Esophagus (tissue), 2 donors: ENCODE results near the gene LAPTM4A. TPM values are rescaled to one million over a fixed set of nuclear protein-coding genes. Genes with fewer than 3 reads are reported as not detected.
"Not testable (repeated sequence)": the region's sequence is repeated elsewhere in the genome, so short reads cannot be mapped to it uniquely, and the experiment has no call there.

Source experiments
- H3K27ac ChIP-seq, 2 donors: one replicate each; pipeline ENCODE4 v1.5.1; 2013; ENCODE audit warnings: low read depth in 2 of 2, mild to moderate bottlenecking in 2 of 2, inconsistent platforms in 1 of 2, low read length in 1 of 2, moderate library complexity in 1 of 2
- H3K27me3 ChIP-seq, 2 donors: one replicate each; pipeline ENCODE4 v1.6.1; 2013; ENCODE audit warnings: low read length in 2 of 2, control low read depth in 1 of 2, mild to moderate bottlenecking in 1 of 2; ENCODE audit not compliant: insufficient read depth in 2 of 2, control insufficient read depth in 1 of 2
- H3K36me3 ChIP-seq, 2 donors: one replicate each; pipeline ENCODE4 v1.6.1; 2013; ENCODE audit warnings: low read length in 1 of 2; ENCODE audit not compliant: control insufficient read depth in 2 of 2, insufficient read depth in 2 of 2
- H3K4me1 ChIP-seq, 2 donors: one replicate each; pipeline ENCODE4 v1.6.1; 2013; ENCODE audit warnings: low read length in 1 of 2; ENCODE audit not compliant: control insufficient read depth in 2 of 2, insufficient read depth in 2 of 2
- H3K4me3 ChIP-seq, 2 donors: one replicate each; pipeline ENCODE4 v1.5.1; 2013; ENCODE audit warnings: low read length in 2 of 2, mild to moderate bottlenecking in 2 of 2, low read depth in 1 of 2, moderate library complexity in 1 of 2
- H3K9me3 ChIP-seq, 2 donors: one replicate each; pipeline ENCODE4 v1.6.1; 2013; ENCODE audit warnings: mild to moderate bottlenecking in 2 of 2, low read depth in 1 of 2, low read length in 1 of 2, moderate library complexity in 1 of 2; ENCODE audit not compliant: control insufficient read depth in 2 of 2, insufficient read depth in 1 of 2
- WGBS, 2 donors: extraction: QIAGEN DNeasy Blood & Tissue Kit; methylation state at CpG; one replicate each; pipeline ENCODE4 v1.1.7; 2013; 5-methylcytosine and 5-hydroxymethylcytosine counted together
- polyA plus RNA-seq, 2 donors: library from polyadenylated mRNA; stranded (reverse); fragments of 200-250 nt; gene quantifications; one replicate each; pipeline ENCODE4 v1.2.3, GENCODE V29; 2013
- donor health status: healthy with polysubstance abuse.
- donor health status: Bipolar disorder and iron deficiency.

Gene LAPTM4A
- polyA plus RNA-seq, 2 donors, result 57.7 to 148 TPM

DNA sequence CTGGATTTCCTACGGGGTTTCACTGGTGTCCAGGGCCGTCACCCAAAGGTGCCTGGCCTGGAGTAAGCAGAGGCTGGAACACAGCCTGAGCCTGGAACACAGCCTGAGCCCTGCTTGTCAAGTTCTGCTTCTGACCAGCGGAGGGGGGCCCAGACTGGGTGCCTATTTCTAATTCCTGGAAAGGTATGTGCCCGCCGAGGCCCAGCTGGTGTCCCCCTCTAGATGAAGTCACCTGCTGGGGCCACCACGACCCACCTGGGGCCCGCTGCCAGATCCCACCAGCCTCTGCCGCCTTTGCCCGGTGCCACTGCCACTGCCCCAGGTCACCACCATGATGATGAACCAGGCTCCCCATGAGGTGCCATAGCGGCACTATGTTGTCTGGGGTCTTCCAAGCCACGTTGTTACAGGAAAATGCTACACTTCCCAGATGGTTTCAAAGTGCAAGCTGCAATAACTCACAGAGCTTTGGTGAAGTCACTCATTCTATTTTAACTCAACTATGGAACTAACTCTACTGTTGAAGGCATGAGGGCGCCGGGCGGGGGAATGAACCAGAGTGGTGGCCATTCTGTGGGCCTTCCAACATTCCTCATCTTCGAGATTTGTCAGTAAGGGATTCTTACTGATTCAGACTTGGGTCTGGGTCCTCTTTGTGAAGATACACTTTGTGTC is 40.9 kb upstream of the LAPTM4A start:
- no peaks in the 10 kb centered on the region for H3K9me3 ChIP-seq
- H3K36me3 ChIP-seq, result no peaks in the 10 kb centered on the region
- no peaks in the 10 kb centered on the region for H3K27me3 ChIP-seq
- no peak overlapping the region for H3K4me3 ChIP-seq
- 72 to 78% methylated on average over 15 of the region's 15 CpGs for WGBS, 2 donors
- H3K27ac ChIP-seq, result peak overlapping the region in 1 of 2 donors; percentile 56
- peaks cover 0 to 13% of the 10 kb centered on the region in 2 donors for H3K4me1 ChIP-seq

DNA sequence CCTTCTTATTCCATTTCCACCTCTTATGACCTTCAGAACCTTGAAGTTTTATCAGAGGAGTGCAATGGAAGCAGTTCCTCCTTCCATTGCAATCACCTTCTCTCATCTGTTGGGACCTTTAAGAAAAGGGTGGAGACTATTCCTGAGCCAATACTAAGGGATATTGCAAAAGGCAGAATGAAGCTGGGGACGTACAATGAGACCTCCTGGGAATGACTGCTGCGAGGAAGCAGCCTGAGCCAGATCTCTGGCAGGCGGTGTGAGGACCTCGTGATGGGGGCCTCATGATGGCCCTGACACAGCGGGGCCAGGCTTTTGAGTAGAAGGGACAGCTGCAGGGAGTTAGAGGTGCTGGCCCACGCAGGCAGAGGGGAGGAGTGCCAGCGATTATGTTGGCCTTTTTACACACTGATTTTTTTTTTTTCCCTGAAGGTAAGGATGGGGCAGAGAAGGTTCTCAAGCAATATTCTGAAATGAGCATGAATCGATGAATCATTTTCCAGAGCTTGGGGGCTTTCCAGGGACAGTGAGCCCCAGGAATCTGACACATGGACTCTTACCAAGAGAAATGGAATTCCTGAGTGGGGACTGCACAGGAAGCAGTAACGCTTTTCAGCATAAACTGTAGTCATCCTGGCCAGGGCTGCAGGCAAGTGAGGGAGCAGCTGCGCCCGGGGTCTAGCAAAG is 40.0 kb upstream of the LAPTM4A start:
- Histone ChIP-seq H3K27ac (peak overlapping the region; percentile 15 to 71), H3K27me3 (no peaks in the 10 kb centered on the region), H3K36me3 (no peaks in the 10 kb centered on the region), H3K4me3 (no peak overlapping the region), H3K4me1 (peaks cover 0 to 13% of the 10 kb centered on the region in 2 donors), H3K9me3 (no peaks in the 10 kb centered on the region)
- WGBS, 2 donors, result 18 to 42% methylated on average over 11 of the region's 11 CpGs

DNA sequence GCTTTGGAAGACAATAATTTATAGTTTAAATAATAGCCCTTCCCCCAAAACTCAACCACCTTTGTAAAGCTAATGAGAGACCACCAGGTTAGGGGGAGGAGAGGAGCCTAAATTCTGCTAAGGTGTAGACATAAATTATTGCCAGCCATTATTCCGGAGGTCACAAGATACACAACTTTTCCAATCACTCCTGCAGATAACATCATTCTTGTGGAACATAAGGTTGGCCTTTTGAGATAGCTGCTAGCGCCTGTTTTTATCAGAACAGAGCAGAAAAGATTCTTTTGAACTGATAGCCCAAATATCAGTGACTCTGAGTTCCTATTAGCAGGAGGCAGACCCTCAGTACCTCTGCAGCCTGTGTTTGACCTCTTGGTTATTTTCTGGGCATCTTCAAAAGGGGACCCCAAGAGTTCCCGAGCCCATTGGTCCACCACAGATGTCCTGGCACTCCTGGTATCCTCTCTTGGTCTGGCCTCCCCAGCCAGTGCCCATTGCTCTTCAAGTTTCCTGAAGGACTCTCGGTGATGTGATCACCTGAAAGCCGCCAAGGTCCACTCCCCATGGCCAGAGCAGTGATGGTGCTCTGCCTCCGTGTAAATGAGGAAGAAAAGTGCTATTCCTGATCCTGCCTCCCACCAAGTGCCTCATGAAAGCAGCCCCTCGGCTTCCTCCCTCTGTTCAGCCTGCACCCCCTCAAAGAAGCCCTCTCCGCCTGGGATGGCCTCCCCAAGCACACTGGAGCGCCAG is 38.5 kb upstream of the LAPTM4A start:
- no peaks in the 10 kb centered on the region for H3K9me3 ChIP-seq
- H3K27ac ChIP-seq, result no peak overlapping the region
- no peak overlapping the region for H3K4me3 ChIP-seq
- no peaks in the 10 kb centered on the region for H3K36me3 ChIP-seq
- WGBS, 2 donors, result 92 to 93% methylated on average over 9 of the region's 9 CpGs
- H3K4me1 ChIP-seq, result peaks cover 0 to 13% of the 10 kb centered on the region in 2 donors
- no peaks in the 10 kb centered on the region for H3K27me3 ChIP-seq

DNA sequence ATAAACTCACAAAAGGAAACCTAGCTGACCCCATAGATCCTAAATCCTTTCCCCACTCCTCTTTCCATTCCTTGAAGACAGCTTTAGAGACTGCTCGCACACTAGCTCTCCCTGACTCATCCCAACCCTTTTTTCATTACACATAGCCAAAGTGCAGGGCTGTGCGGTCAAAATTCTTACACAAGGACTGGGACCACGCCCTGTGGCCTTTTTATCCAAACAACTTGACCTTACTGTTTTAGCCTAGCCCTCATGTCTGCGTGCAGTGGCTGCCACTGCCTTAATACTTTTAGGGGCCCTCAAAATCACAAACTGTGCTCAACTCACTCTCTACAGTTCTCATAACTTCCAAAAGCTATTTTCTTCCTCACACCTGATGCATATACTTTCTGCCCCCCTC is 34.5 kb upstream of the LAPTM4A start:
- WGBS, 2 donors, result 80 to 81% methylated on average over 4 of the region's 4 CpGs
- H3K4me3 ChIP-seq, result not testable (repeated sequence)

DNA sequence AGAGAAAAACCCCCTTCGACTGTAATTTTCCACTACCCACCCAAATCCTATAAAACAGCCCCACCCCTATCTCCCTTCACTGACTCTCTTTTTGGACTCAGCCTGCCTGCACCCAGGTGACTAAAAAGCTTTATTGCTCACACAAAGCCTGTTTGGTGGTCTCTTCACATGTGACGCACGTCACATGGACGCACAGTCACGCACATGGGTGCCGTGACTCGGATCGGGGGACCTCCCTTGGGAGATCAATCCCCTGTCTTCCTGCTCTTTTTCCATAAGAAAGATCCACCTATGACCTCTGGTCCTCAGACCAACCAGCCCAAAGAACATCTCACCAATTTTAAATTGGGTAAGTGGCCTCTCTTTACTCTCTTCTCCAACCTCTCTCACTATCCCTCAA is 31.4 kb upstream of the LAPTM4A start:
- not testable (repeated sequence) for H3K9me3 ChIP-seq, H3K36me3 ChIP-seq, H3K4me1 ChIP-seq, H3K4me3 ChIP-seq, H3K27me3 ChIP-seq, H3K27ac ChIP-seq
- WGBS, 2 donors, result 94 to 96% methylated on average over 8 of the region's 8 CpGs

More for the DNA sequence above, 34.5 kb upstream of the LAPTM4A start:
- H3K36me3 ChIP-seq, H3K4me1 ChIP-seq, H3K27me3 ChIP-seq, H3K27ac ChIP-seq, H3K9me3 ChIP-seq: not testable (repeated sequence)

DNA sequence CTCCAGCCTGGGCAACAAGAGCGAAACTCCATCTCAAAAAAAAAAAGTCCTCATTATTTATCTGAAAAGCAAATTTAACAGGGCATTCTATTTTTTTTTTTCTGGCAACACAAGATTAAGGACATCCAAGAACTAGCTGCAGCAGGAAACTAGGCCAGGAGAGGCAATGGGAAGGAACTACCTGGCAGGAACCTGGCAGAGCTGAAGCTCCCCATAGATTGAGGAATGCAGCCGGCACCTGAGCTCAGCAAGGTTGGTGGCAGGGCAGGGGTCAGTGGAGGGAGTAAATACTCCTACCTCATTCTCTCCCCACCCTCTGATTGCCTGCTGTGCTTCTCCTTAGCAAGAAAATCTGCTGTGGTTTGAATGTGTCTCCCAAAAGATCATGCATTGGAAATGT is 30.4 kb upstream of the LAPTM4A start:
- 65 to 67% methylated on average over 2 of the region's 2 CpGs for WGBS, 2 donors
- H3K36me3 ChIP-seq, result no peaks in the 10 kb centered on the region
- no peak overlapping the region for H3K27ac ChIP-seq
- no peak overlapping the region for H3K4me3 ChIP-seq
- H3K4me1 ChIP-seq, result peaks cover 0 to 4% of the 10 kb centered on the region in 2 donors
- H3K9me3 ChIP-seq, result peaks cover 0 to 2% of the 10 kb centered on the region in 2 donors
- H3K27me3 ChIP-seq, result no peaks in the 10 kb centered on the region

DNA sequence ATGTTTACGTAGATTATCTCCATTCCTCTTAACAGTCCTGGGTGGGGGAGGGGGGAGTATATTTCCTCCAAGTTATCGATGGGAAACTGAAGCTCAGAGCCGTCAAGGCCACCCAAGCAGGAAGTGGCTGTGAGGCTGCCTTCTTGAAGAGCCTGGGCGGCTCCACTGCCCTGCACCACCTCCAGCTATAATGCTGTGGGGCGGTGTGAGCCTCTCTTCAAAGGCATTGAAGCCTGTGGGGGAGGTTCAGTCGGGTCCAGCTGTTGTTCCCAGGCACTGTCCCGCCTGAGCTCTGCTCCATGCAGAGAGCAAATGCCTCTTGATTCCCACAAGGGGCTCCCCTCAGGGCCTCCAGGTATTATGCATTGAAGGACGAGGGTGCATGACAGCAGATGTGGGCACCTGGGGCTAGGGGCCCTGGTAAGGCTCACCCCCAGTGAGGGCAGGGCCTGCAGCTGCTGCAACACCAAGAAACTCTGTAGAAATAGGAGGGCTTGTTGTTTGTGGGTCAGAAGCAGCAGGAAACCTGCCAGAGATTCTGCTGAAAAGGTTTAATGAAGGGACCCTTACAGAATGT is 29.5 kb upstream of the LAPTM4A start:
- Histone ChIP-seq H3K4me3 (no peak overlapping the region), H3K27ac (no peak overlapping the region), H3K27me3 (no peaks in the 10 kb centered on the region), H3K36me3 (no peaks in the 10 kb centered on the region), H3K4me1 (peaks cover 0 to 4% of the 10 kb centered on the region in 2 donors), H3K9me3 (peaks cover 0 to 4% of the 10 kb centered on the region in 2 donors)
- 66 to 74% methylated on average over 8 of the region's 8 CpGs for WGBS, 2 donors

DNA sequence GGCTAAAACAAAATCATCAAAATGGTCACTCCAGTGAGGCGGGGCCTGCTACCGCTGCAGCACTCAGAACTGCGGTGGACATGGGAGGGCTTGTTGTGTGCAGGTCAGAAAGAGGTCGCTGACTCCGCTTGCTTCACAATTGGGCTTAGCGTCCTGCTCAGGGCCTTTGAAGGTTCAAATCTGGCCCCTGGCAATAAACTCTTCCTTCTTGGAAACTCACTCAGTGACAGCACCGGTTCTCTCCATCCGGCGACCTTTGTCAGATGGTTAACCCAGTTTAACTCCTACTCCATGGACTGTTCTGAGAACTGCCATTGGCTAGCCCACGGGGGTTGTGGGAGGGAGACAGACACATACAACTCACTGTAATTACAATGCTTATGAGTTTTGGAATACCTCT is 29.0 kb upstream of the LAPTM4A start:
- H3K9me3 ChIP-seq, result peaks cover 0 to 4% of the 10 kb centered on the region in 2 donors
- no peaks in the 10 kb centered on the region for H3K36me3 ChIP-seq
- H3K27me3 ChIP-seq, result no peaks in the 10 kb centered on the region
- 86 to 87% methylated on average over 10 of the region's 10 CpGs for WGBS, 2 donors
- no peak overlapping the region for H3K27ac ChIP-seq
- peaks cover 0 to 4% of the 10 kb centered on the region in 2 donors for H3K4me1 ChIP-seq
- no peak overlapping the region for H3K4me3 ChIP-seq

DNA sequence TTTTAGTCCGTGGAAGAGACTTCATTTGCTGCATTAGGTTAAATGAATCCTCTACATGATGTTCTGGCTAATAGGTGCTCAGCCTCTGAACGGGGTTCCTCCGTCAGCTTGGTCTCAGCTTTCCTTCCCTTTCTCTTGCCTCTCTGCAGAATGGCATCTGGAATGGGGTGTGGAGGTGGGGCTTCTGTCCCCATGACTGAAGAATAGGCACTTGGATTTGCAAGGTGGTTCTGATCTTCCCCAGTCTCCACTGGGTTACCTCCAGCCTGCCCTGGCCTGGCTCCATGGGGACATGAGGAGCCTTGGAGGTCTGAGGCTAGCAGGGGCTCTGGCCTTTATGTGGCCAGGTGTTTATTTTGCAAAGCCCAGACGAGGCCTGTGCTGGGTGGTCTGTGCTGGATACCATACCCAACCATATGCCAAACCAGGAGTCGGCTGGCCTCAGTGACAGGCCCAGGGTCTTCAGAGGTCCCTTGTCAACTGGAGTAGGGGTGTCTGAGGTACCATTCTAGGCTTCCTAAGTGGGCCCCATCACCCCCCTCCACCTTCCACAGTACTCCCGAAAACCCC is 28.2 kb upstream of the LAPTM4A start:
- H3K27ac ChIP-seq, result no peak overlapping the region
- 81 to 89% methylated on average over 6 of the region's 6 CpGs for WGBS, 2 donors
- H3K4me1 ChIP-seq, result peaks cover 0 to 4% of the 10 kb centered on the region in 2 donors
- peaks cover 0 to 4% of the 10 kb centered on the region in 2 donors for H3K9me3 ChIP-seq
- H3K36me3 ChIP-seq, result no peaks in the 10 kb centered on the region
- no peak overlapping the region for H3K4me3 ChIP-seq
- H3K27me3 ChIP-seq, result no peaks in the 10 kb centered on the region
